Memory B cell (primary cell): ENCODE measurements around the gene HFE.
"Not testable (repeated sequence)": the region's sequence is repeated elsewhere in the genome, so short reads cannot be mapped to it uniquely, and the experiment has no call there.

Experiments
- ATAC-seq: fragments of 150-1000 bp; cut with Tn5 transposase; 2 replicates; pipeline ENCODE4 v1.10.0; 2021; ENCODE audit warnings: low read depth, mild to moderate bottlenecking, moderate library complexity
- DNase-seq, 2 donors: peaks; one replicate each; pipeline ENCODE4 v3.0.0; 2022; ENCODE audit warnings: low spot score in 2 of 2
- H3K27ac Mint-ChIP-seq: one replicate; pipeline ENCODE4 v1.8.0; 2022; ENCODE audit warnings: mild to moderate bottlenecking, moderate library complexity, mixed read lengths
- H3K27me3 Mint-ChIP-seq: one replicate; pipeline ENCODE4 v1.8.0; 2022; ENCODE audit warnings: mixed read lengths
- H3K36me3 Mint-ChIP-seq: one replicate; pipeline ENCODE4 v1.8.0; 2022; ENCODE audit warnings: mild to moderate bottlenecking, mixed read lengths
- H3K4me1 Mint-ChIP-seq: one replicate; pipeline ENCODE4 v1.8.0; 2022; ENCODE audit warnings: mixed read lengths
- H3K4me3 Mint-ChIP-seq: one replicate; pipeline ENCODE4 v1.8.0; 2022; ENCODE audit warnings: mild to moderate bottlenecking, moderate library complexity, mixed read lengths
- H3K9me3 Mint-ChIP-seq: one replicate; pipeline ENCODE4 v1.8.0; 2022; ENCODE audit warnings: mixed read lengths

The HFE gene

GRCh38 chr6:26087284-26088115 lies at the start of gene HFE:
Gene HFE (plus strand): TSS chr6:26087429. CDS start chr6:26087441, 12 bp downstream.
- no peaks in the 10 kb centered on the region for H3K27me3 Mint-ChIP-seq
- peak within 1 kb of the TSS; percentile 95 for H3K4me3 Mint-ChIP-seq
- H3K36me3 Mint-ChIP-seq, result peaks cover 8% of the 10 kb centered on the region
- H3K9me3 Mint-ChIP-seq, result peaks cover 3% of the 10 kb centered on the region
- DNase-seq, result peak in 1 of 2 donors; percentile 49
- H3K4me1 Mint-ChIP-seq, result peaks cover 34% of the 10 kb centered on the region
- H3K27ac Mint-ChIP-seq, result peak within 1 kb of the TSS; percentile 94
- peak; percentile 58 for ATAC-seq

GRCh38 chr6:26041946-26042345 lies 45.3 kb upstream of the HFE start:
- Mint-ChIP-seq H3K36me3 (no peaks in the 10 kb centered on the region), H3K27ac (no peak overlapping the region), H3K27me3 (no peaks in the 10 kb centered on the region), H3K9me3 (no peaks in the 10 kb centered on the region), H3K4me3 (no peak overlapping the region), H3K4me1 (peaks cover 12% of the 10 kb centered on the region)
- ATAC-seq (no peak), DNase-seq (no peak)

- Mint-ChIP-seq H3K27me3 (no peaks in the 10 kb centered on the region), H3K36me3 (no peaks in the 10 kb centered on the region), H3K4me1 (peaks cover 12% of the 10 kb centered on the region), H3K4me3 (peak overlapping the region; percentile 92), H3K27ac (peak overlapping the region; percentile 97), H3K9me3 (no peaks in the 10 kb centered on the region)
- ATAC-seq (peak; percentile 73), DNase-seq (peak; percentile 67 to 80)
Observed at GRCh38 chr6:26043384-26044139, 43.7 kb upstream of the HFE start.

GRCh38 chr6:26044140-26045064 lies 42.8 kb upstream of the HFE start:
- peaks cover 12% of the 10 kb centered on the region for H3K4me1 Mint-ChIP-seq
- no peaks in the 10 kb centered on the region for H3K9me3 Mint-ChIP-seq
- peak overlapping the region; percentile 92 for H3K4me3 Mint-ChIP-seq
- no peaks in the 10 kb centered on the region for H3K27me3 Mint-ChIP-seq
- H3K36me3 Mint-ChIP-seq, result no peaks in the 10 kb centered on the region
- peak overlapping the region; percentile 97 for H3K27ac Mint-ChIP-seq
- ATAC-seq, result peak; percentile 25
- peak; percentile 29 to 33 for DNase-seq

DNA sequence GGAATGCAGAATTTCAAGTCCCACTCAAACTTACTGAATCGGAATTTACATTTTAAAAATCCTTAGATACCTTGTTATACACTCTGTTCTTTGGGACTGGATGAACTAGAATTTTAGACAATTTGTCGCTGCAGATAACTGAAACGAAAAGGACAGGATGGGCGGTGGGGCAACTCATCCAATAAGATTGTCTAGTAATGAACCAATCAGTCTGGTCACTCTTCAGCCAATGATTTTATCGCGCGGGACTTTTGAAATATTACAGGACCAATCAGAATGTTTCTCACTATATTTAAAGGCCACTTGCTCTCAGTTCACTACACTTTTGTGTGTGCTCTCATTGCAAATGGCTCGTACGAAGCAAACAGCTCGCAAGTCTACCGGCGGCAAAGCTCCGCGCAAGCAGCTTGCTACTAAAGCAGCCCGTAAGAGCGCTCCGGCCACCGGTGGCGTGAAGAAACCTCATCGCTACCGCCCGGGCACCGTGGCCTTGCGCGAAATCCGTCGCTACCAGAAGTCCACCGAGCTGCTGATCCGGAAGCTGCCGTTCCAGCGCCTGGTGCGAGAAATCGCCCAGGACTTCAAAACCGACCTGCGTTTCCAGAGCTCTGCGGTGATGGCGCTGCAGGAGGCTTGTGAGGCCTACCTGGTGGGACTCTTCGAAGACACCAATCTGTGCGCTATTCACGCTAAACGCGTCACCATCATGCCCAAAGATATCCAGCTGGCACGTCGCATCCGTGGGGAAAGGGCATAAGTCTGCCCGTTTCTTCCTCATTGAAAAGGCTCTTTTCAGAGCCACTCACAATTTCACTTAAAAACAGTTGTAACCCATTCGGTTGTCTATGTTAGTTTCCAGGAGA lies 41.9 kb upstream of the HFE start:
- peak; percentile 54 for ATAC-seq
- Mint-ChIP-seq H3K4me1 (peaks cover 12% of the 10 kb centered on the region), H3K27ac (peak overlapping the region; percentile 97)

GRCh38 chr6:26045928-26046368 lies 41.3 kb upstream of the HFE start:
- ATAC-seq, result no peak
- no peak for DNase-seq
- Mint-ChIP-seq H3K9me3 (no peaks in the 10 kb centered on the region), H3K4me1 (peaks cover 12% of the 10 kb centered on the region), H3K36me3 (no peaks in the 10 kb centered on the region), H3K27me3 (no peaks in the 10 kb centered on the region), H3K27ac (no peak overlapping the region), H3K4me3 (peak overlapping the region; percentile 92)

More for the DNA sequence above, 41.9 kb upstream of the HFE start:
- Mint-ChIP-seq H3K9me3 (no peaks in the 10 kb centered on the region), H3K36me3 (no peaks in the 10 kb centered on the region), H3K27me3 (no peaks in the 10 kb centered on the region), H3K4me3 (peak overlapping the region; percentile 92)
- peak; percentile 71 to 79 for DNase-seq

GRCh38 chr6:26047329-26047728 lies 39.9 kb upstream of the HFE start:
- H3K27ac Mint-ChIP-seq, H3K36me3 Mint-ChIP-seq, H3K9me3 Mint-ChIP-seq, ATAC-seq, DNase-seq, H3K27me3 Mint-ChIP-seq, H3K4me3 Mint-ChIP-seq: not testable (repeated sequence)
- H3K4me1 Mint-ChIP-seq, result peaks cover 12% of the 10 kb centered on the region

GRCh38 chr6:26048590-26048989 lies 38.6 kb upstream of the HFE start:
- peaks cover 6% of the 10 kb centered on the region for H3K4me1 Mint-ChIP-seq
- no peak overlapping the region for H3K4me3 Mint-ChIP-seq
- no peaks in the 10 kb centered on the region for H3K27me3 Mint-ChIP-seq
- H3K36me3 Mint-ChIP-seq, result no peaks in the 10 kb centered on the region
- DNase-seq (no peak), ATAC-seq (no peak)
- H3K9me3 Mint-ChIP-seq, result no peaks in the 10 kb centered on the region
- no peak overlapping the region for H3K27ac Mint-ChIP-seq

GRCh38 chr6:26051665-26052310 lies 35.4 kb upstream of the HFE start:
- Mint-ChIP-seq H3K36me3 (no peaks in the 10 kb centered on the region), H3K4me1 (peaks cover 8% of the 10 kb centered on the region), H3K27ac (no peak overlapping the region), H3K4me3 (no peak overlapping the region), H3K27me3 (no peaks in the 10 kb centered on the region), H3K9me3 (no peaks in the 10 kb centered on the region)
- ATAC-seq (no peak), DNase-seq (no peak)

- H3K4me3 Mint-ChIP-seq, H3K36me3 Mint-ChIP-seq, H3K27ac Mint-ChIP-seq, H3K27me3 Mint-ChIP-seq, ATAC-seq, DNase-seq, H3K9me3 Mint-ChIP-seq, H3K4me1 Mint-ChIP-seq: not testable (repeated sequence)
Observed at GRCh38 chr6:26052762-26053250, 34.4 kb upstream of the HFE start.

DNA sequence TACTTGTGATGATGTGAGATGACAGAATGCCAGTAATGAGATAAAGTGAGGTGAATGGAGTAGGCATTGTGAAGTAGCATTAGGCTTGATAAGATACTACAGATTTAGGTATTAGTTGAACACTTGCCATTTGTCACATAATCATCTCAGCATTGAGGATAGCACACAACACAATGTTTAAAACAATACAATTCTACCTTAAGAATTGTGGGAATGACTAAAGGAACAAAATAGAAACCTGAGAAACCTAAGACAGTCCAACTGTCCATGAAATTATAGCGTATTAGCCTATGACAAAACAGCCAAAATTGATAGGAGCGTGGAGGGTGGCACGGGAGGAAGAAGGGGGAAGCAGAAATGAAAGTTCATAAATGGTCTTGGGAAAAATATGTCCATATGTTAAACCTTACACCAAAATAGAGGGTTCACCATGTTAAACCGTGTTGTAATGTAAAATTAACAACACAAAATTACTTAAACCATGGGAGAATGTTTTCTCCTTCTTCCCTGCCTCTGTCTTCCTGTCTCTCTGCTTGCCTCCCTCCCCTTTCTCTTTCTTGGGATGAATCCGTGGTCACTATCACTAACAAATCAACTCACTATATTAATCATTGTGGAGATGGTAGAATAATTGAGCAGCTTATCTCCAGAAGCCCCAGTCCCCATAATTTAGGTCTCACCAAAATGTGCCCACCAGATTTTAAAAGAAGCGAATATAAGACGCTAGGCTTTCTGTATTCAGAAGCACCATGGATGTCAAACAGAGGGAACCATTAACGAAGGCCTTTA lies 33.0 kb upstream of the HFE start:
- DNase-seq (no peak), ATAC-seq (no peak)
- H3K4me3 Mint-ChIP-seq, result peak overlapping the region; percentile 96
- peaks cover 8% of the 10 kb centered on the region for H3K4me1 Mint-ChIP-seq
- H3K36me3 Mint-ChIP-seq, result no peaks in the 10 kb centered on the region
- H3K9me3 Mint-ChIP-seq, result no peaks in the 10 kb centered on the region
- H3K27ac Mint-ChIP-seq, result peak overlapping the region; percentile 97
- no peaks in the 10 kb centered on the region for H3K27me3 Mint-ChIP-seq
